ENCODE data around the gene SRRD. TPM values are rescaled to one million over a fixed set of nuclear protein-coding genes. Genes with fewer than 3 reads are reported as not detected.

The SRRD gene
- polyA plus RNA-seq, 1 experiment: 13.1 TPM

- TF ChIP-seq, protein P1, sequence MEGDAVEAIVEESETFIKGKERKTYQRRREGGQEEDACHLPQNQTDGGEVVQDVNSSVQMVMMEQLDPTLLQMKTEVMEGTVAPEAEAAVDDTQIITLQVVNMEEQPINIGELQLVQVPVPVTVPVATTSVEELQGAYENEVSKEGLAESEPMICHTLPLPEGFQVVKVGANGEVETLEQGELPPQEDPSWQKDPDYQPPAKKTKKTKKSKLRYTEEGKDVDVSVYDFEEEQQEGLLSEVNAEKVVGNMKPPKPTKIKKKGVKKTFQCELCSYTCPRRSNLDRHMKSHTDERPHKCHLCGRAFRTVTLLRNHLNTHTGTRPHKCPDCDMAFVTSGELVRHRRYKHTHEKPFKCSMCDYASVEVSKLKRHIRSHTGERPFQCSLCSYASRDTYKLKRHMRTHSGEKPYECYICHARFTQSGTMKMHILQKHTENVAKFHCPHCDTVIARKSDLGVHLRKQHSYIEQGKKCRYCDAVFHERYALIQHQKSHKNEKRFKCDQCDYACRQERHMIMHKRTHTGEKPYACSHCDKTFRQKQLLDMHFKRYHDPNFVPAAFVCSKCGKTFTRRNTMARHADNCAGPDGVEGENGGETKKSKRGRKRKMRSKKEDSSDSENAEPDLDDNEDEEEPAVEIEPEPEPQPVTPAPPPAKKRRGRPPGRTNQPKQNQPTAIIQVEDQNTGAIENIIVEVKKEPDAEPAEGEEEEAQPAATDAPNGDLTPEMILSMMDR (IDR thresholded peaks at IDR 0.05; ENCODE audit: insufficient read depth, low read depth, low read length): no peak
- CTCF ChIA-PET: interaction anchor here (1.2 kb wide), 1 partner anchor 158 kb away, joined by 3 read pairs; no protein-coding TSS in a partner anchor
- DNase-seq (ENCODE audit: low read depth): no peak
- peaks cover 13% of the 10 kb centered on the region for H3K36me3 ChIP-seq (ENCODE audit: control insufficient read depth, insufficient read depth, low read length)
- H3K27me3 ChIP-seq (ENCODE audit: control insufficient read depth, insufficient read depth, low read length): no peaks in the 10 kb centered on the region
- POLR2A ChIA-PET: interaction anchor here (0.7 kb wide), 1 partner anchor 109 kb away, joined by 3 read pairs; no protein-coding TSS in a partner anchor
- no peak overlapping the region for H3K4me3 ChIP-seq (ENCODE audit: low read depth, low read length)
Measured at GRCh38 chr22:26508148-26508547, 24.5 kb downstream of the SRRD start.

- POLR2A ChIA-PET: interaction anchor here (0.9 kb wide), 1 partner anchor 9 kb away, joined by 3 read pairs; no protein-coding TSS in a partner anchor
Measured at GRCh38 chr22:26512149-26512793, 28.6 kb downstream of the SRRD start, which contains the start of gene TFIP11. Gene TFIP11, minus strand, starts transcription at chr22:26512473. Its CDS starts 2,201 bp downstream, at chr22:26510272.

DNA sequence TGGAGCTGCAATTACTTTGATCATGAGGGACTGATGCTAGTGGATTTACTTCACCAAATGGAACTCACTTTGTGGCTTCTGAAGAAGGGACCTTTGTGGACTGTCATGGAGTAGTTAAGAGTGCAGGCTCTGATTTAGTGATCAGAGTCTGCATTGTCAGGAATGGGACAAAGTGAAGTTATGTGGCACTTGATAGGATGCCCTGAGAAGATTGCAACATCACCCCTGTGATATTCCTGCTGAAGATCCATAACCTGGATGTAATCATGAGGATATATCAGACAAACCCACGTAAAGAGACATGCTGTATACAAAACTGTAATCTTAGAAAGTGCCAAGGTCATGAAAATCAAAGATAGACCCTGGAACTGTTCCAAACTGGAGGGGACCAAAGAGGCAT lies 30.2 kb downstream of the SRRD start:
- H3K4me3 ChIP-seq (ENCODE audit: low read depth, low read length): no peak overlapping the region
- TF ChIP-seq, protein P1 (IDR thresholded peaks at IDR 0.05; ENCODE audit: insufficient read depth, low read depth, low read length): no peak
- CTCF ChIA-PET: interaction anchor here (1.2 to 1.6 kb wide), 2 partner anchors 11 to 19 kb away, joined by 5 to 6 read pairs; no protein-coding TSS in a partner anchor

More at GRCh38 chr22:26512149-26512793, 28.6 kb downstream of the SRRD start, which contains the start of gene TFIP11:
- Histone ChIP-seq H3K36me3 (ENCODE audit: control insufficient read depth, insufficient read depth, low read length) (peaks cover 7% of the 10 kb centered on the region; the same call in 1 of the 2 replicates), H3K27me3 (ENCODE audit: control insufficient read depth, insufficient read depth, low read length) (no peaks in the 10 kb centered on the region), H3K4me3 (ENCODE audit: low read depth, low read length) (peak within 1 kb of the TSS; percentile 84)
- CTCF ChIA-PET: interaction anchor here (0.8 to 2.3 kb wide), 3 partner anchors 9 to 30 kb away, joined by 4 to 9 read pairs (median 6); no protein-coding TSS in a partner anchor
- TF ChIP-seq, protein P1 (IDR thresholded peaks at IDR 0.05; ENCODE audit: insufficient read depth, low read depth, low read length): peak; percentile 15; the same call in 1 of the 2 replicates
- peak; percentile 36 for DNase-seq (ENCODE audit: low read depth)

GRCh38 chr22:26514419-26515161 lies 30.9 kb downstream of the SRRD start:
- TF ChIP-seq, protein P1 (IDR thresholded peaks at IDR 0.05; ENCODE audit: insufficient read depth, low read depth, low read length): no peak
- DNase-seq (ENCODE audit: low read depth): no peak
- H3K27me3 ChIP-seq (ENCODE audit: control insufficient read depth, insufficient read depth, low read length): no peaks in the 10 kb centered on the region
- ChIA-PET POLR2A (no interaction called here), CTCF (interaction anchor here (1.0 to 1.5 kb wide), 3 partner anchors 12 to 151 kb away, joined by 4 to 7 read pairs (median 5); no protein-coding TSS in a partner anchor)
- H3K36me3 ChIP-seq (ENCODE audit: control insufficient read depth, insufficient read depth, low read length): 0 out of 2 replicates have a peak, but pooled peaks cover 3% of the 10 kb centered on the region
- no peak overlapping the region for H3K4me3 ChIP-seq (ENCODE audit: low read depth, low read length)

More for the DNA sequence above, 30.2 kb downstream of the SRRD start:
- POLR2A ChIA-PET: no interaction called here
- no peaks in the 10 kb centered on the region for H3K27me3 ChIP-seq (ENCODE audit: control insufficient read depth, insufficient read depth, low read length)
- DNase-seq (ENCODE audit: low read depth): no peak
- peaks cover 6% of the 10 kb centered on the region; the same call in 1 of the 2 replicates for H3K36me3 ChIP-seq (ENCODE audit: control insufficient read depth, insufficient read depth, low read length)

- ChIA-PET CTCF (interaction anchor here (1.4 kb wide), 1 partner anchor 13 kb away, joined by 3 read pairs; no protein-coding TSS in a partner anchor), POLR2A (no interaction called here)
- no peak for DNase-seq (ENCODE audit: low read depth)
- no peak overlapping the region for H3K4me3 ChIP-seq (ENCODE audit: low read depth, low read length)
- no peaks in the 10 kb centered on the region for H3K27me3 ChIP-seq (ENCODE audit: control insufficient read depth, insufficient read depth, low read length)
- H3K36me3 ChIP-seq (ENCODE audit: control insufficient read depth, insufficient read depth, low read length): no peaks in the 10 kb centered on the region
- TF ChIP-seq, protein P1 (IDR thresholded peaks at IDR 0.05; ENCODE audit: insufficient read depth, low read depth, low read length): no peak
Measured at GRCh38 chr22:26515931-26516330, 32.3 kb downstream of the SRRD start.
